ENCODE measurements around the gene CLDN8. TPM values are rescaled to one million over a fixed set of nuclear protein-coding genes. Genes with fewer than 3 reads are reported as not detected.

The CLDN8 gene
- total and polyA plus RNA-seq, 2 of the 13 experiments (the other 11 are each of a cell fraction or from before 2014, with no cell fraction given): not detected

GRCh38 chr21:30166171-30166570, 49.7 kb downstream of the CLDN8 start:
- H3K9ac ChIP-seq (ENCODE audit: insufficient read depth, low read depth, low read length): no peak overlapping the region
- H3K4me3 ChIP-seq (replicated peaks in 1 of 3; ENCODE audit: insufficient read depth in 1 of 3, low read depth in 2 of 3, low read length in 3 of 3): no peak overlapping the region
- no peak for ATAC-seq
- no peaks in the 10 kb centered on the region for H3K79me2 ChIP-seq (ENCODE audit: insufficient read depth, low read length)
- in situ Hi-C loops (cut with HindIII; ENCODE audit: extremely low pct_ligation_motif_present, low pct_unique_long_range_greater_than_20kb): no loop called here
- intact Hi-C loops (cut with micrococcal nuclease; ENCODE audit: unreplicated experiment): no loop called here
- WGBS (ENCODE audit: low lambda C conversion rate): 40% methylated on average over 2 of the region's 9 CpGs
- no peaks in the 10 kb centered on the region for H4K20me1 ChIP-seq (ENCODE audit: insufficient read depth, low read length)
- ChIA-PET CTCF (ENCODE audit: low intra/inter-chr PET ratio, low total read pairs) (no interaction called here), POLR2A (no interaction called here)
- H3K36me3 ChIP-seq (replicated peaks in 1 of 2; ENCODE audit: control insufficient read depth in 1 of 2, insufficient read depth in 2 of 2, low read length in 2 of 2): no peaks in the 10 kb centered on the region
- TF ChIP-seq ZNF362 (CRISPR knock-in tag; IDR thresholded peaks at IDR 0.05; ENCODE audit: borderline replicate concordance) (no peak), ZNF7 (CRISPR knock-in tag; IDR thresholded peaks at IDR 0.05) (no peak), BRD4 (CRISPR knock-in tag; IDR thresholded peaks at IDR 0.05) (no peak), MIER3 (CRISPR knock-in tag; IDR thresholded peaks at IDR 0.05; ENCODE audit: borderline replicate concordance) (no peak), ZBTB3 (CRISPR knock-in tag; IDR thresholded peaks at IDR 0.05; ENCODE audit: borderline replicate concordance, low read depth) (no peak), ZBTB33 (CRISPR knock-in tag; IDR thresholded peaks at IDR 0.05) (no peak), ZMYM3 (CRISPR knock-in tag; IDR thresholded peaks at IDR 0.05) (no peak), KAT7 (CRISPR knock-in tag; IDR thresholded peaks at IDR 0.05; ENCODE audit: borderline replicate concordance) (no peak), CHD4 (IDR thresholded peaks at IDR 0.05; ENCODE audit: borderline replicate concordance, low read length) (no peak), KLF12 (CRISPR knock-in tag; IDR thresholded peaks at IDR 0.05; ENCODE audit: borderline replicate concordance) (no peak), HNF4G (IDR thresholded peaks at IDR 0.05; ENCODE audit: borderline replicate concordance, low read depth, low read length) (no peak), HNF4G (CRISPR knock-in tag; IDR thresholded peaks at IDR 0.05; ENCODE audit: borderline replicate concordance, low read depth) (no peak), U2AF1 (optimal IDR thresholded peaks at IDR 0.05; ENCODE audit: low read depth, low read length) (no peak), SRSF1 (optimal IDR thresholded peaks at IDR 0.05; ENCODE audit: low read depth, low read length) (no peak), SSRP1 (CRISPR knock-in tag; IDR thresholded peaks at IDR 0.05) (no peak), NCOA2 (CRISPR knock-in tag; IDR thresholded peaks at IDR 0.05) (no peak), MED1 (CRISPR knock-in tag; IDR thresholded peaks at IDR 0.05) (no peak), ZNF784 (CRISPR knock-in tag; IDR thresholded peaks at IDR 0.05; ENCODE audit: borderline replicate concordance) (no peak), ZNF281 (CRISPR knock-in tag; IDR thresholded peaks at IDR 0.05; ENCODE audit: borderline replicate concordance) (no peak)
- FAIRE-seq: no peak
- no peak overlapping the region for H3K27ac ChIP-seq (ENCODE audit: extremely low read length, insufficient read depth, low read length)
- no peaks in the 10 kb centered on the region for H3K27me3 ChIP-seq (ENCODE audit: control insufficient read depth in 1 of 2, insufficient read depth in 2 of 2, low read length in 2 of 2)
- H2AFZ ChIP-seq (ENCODE audit: low read length): no peak overlapping the region
- peaks cover 88% of the 10 kb centered on the region for H3K9me3 ChIP-seq (ENCODE audit: low read length)
- no peak overlapping the region for H3K4me2 ChIP-seq (ENCODE audit: low read depth, low read length)
- no peaks in the 10 kb centered on the region for H3K4me1 ChIP-seq (ENCODE audit: insufficient read depth, low read length)
- DNase-seq (ENCODE audit: low spot score): no peak
- no TSS peak for BruUV-seq (replicated peaks)

All from HepG2 (cell line).